ENCODE data around the gene AKAP11.
A peak's percentile ranks its signal among the peaks of the same experiment; 100 is the strongest.

The AKAP11 gene

GRCh38 chr13:42259515-42259914 is 12.4 kb upstream of the AKAP11 start:
- Histone ChIP-seq H3K4me3 (no peak overlapping the region), H3K27ac (no peak overlapping the region)
- TF ChIP-seq, protein P1, sequence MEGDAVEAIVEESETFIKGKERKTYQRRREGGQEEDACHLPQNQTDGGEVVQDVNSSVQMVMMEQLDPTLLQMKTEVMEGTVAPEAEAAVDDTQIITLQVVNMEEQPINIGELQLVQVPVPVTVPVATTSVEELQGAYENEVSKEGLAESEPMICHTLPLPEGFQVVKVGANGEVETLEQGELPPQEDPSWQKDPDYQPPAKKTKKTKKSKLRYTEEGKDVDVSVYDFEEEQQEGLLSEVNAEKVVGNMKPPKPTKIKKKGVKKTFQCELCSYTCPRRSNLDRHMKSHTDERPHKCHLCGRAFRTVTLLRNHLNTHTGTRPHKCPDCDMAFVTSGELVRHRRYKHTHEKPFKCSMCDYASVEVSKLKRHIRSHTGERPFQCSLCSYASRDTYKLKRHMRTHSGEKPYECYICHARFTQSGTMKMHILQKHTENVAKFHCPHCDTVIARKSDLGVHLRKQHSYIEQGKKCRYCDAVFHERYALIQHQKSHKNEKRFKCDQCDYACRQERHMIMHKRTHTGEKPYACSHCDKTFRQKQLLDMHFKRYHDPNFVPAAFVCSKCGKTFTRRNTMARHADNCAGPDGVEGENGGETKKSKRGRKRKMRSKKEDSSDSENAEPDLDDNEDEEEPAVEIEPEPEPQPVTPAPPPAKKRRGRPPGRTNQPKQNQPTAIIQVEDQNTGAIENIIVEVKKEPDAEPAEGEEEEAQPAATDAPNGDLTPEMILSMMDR (IDR thresholded peaks at IDR 0.05), result no peak
- no peak for DNase-seq (ENCODE audit: low spot score)

DNA sequence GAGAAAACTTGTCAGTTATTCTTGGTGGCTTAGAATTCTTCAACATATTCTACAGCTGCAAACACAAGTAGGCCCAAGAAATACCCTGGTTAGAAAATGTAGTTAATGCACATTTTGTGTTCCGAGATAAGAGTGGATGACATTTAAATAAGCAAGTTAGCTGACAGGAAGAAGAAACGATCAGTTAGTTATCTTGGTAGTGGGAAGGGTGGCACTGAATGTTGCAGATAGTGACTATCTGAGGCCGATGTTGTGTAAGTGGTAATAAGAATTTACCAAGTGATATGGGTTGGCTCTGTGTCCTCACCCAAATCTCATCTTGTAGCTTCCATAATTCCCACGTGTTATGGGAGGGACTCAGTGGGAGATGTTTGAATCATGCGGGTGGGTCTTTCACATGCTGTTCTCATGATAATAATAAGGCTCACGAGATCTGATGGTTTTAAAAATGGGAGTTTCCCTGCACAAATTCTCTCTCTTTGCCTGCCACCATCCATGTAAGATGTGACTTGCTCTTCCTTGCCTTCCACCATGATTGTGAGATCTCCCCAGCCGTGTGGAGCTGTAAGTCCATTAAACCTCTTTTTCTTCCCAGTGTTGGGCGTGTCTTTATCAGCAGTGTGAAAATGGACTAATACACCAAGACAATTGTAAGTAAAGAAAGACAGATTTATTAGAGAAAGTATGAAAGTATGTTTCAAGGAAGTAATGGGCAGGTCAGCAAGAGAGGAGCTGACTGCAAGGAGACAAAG is 10.9 kb upstream of the AKAP11 start:
- Histone ChIP-seq H3K27ac (no peak overlapping the region), H3K4me3 (no peak overlapping the region)
- DNase-seq (ENCODE audit: low spot score), result no peak
- TF ChIP-seq, protein P1 (IDR thresholded peaks at IDR 0.05), result no peak

GRCh38 chr13:42266473-42266872 is 5.5 kb upstream of the AKAP11 start:
- Histone ChIP-seq H3K4me3 (no peak overlapping the region), H3K27ac (no peak overlapping the region)
- no peak for DNase-seq (ENCODE audit: low spot score)
- TF ChIP-seq, protein P1 (IDR thresholded peaks at IDR 0.05), result no peak

DNA sequence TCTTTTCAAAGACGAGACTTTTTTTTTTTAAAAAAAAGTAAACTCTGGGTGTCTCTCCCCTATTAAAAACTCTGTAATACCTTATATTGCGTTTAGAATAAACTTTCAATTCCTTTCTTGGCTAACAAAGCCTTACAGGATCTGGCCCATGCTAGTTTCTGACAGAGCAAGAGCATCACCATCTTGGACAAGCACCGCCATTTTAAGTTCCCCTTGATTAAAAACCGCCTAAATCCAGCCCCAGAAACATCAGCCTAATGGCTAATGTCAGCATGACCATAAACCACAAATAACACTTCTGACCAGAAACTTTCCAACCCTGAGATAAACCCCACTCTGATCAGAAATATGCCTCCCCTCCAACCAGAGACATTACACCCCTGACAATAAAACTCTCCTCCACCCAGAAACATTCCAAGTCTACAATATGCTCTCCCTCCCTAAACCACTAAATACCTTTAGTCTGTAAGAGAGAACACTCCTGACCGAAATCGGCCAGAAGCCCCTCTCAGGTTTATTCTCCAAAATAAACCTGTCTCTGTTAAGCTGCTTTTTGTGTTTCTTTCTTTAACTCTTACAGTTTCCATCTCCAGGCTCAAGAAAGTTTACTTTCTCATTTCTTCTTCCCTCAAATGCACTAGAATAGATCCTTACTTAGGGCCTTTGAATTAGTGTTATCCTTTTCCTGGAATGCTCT is 1.6 kb upstream of the AKAP11 start:
- TF ChIP-seq, protein P1 (IDR thresholded peaks at IDR 0.05), result no peak
- Histone ChIP-seq H3K4me3 (no peak overlapping the region), H3K27ac (no peak overlapping the region)
- DNase-seq (ENCODE audit: low spot score), result no peak

- Histone ChIP-seq H3K4me3 (peak overlapping the region; percentile 97), H3K27ac (peak overlapping the region; percentile 88 to 97)
- no peak for DNase-seq (ENCODE audit: low spot score)
Measured at GRCh38 chr13:42270857-42271215, 1.1 kb upstream of the AKAP11 start.

GRCh38 chr13:42271337-42272114 is 426 bp upstream of the AKAP11 start:
- peak overlapping the region; percentile 88 to 97 for H3K27ac ChIP-seq
- TF ChIP-seq, protein P1 (IDR thresholded peaks at IDR 0.05), result no peak
- peak overlapping the region; percentile 97 for H3K4me3 ChIP-seq
- DNase-seq (ENCODE audit: low spot score), result peak; percentile 99

More at GRCh38 chr13:42270857-42271215, 1.1 kb upstream of the AKAP11 start:
- TF ChIP-seq, protein P1 (IDR thresholded peaks at IDR 0.05), result no peak
